Measurements from ENCODE around the gene NDST1.
"Not testable (repeated sequence)": the region's sequence is repeated elsewhere in the genome, so short reads cannot be mapped to it uniquely, and the experiment has no call there.

The NDST1 gene

GRCh38 chr5:150508828-150509227 lies 897 bp downstream of the NDST1 start:
- no peak for DNase-seq

- no peak for DNase-seq
Measured at GRCh38 chr5:150509992-150510391, 2.1 kb downstream of the NDST1 start.

- DNase-seq = no peak
Measured at GRCh38 chr5:150510460-150511263, 2.7 kb downstream of the NDST1 start.

GRCh38 chr5:150511578-150512367 lies 3.8 kb downstream of the NDST1 start:
- no peak for DNase-seq

GRCh38 chr5:150512368-150512747 lies 4.4 kb downstream of the NDST1 start:
- no peak for DNase-seq

- no peak for DNase-seq
Measured at GRCh38 chr5:150513375-150514309, 5.7 kb downstream of the NDST1 start.

GRCh38 chr5:150514708-150515211 lies 6.8 kb downstream of the NDST1 start:
- DNase-seq = no peak

GRCh38 chr5:150515446-150515845 lies 7.5 kb downstream of the NDST1 start:
- DNase-seq = no peak

GRCh38 chr5:150516011-150516410 lies 8.1 kb downstream of the NDST1 start:
- no peak for DNase-seq

- no peak for DNase-seq
Measured at GRCh38 chr5:150517272-150518152, 9.6 kb downstream of the NDST1 start.

- not testable (repeated sequence) for DNase-seq
Measured at GRCh38 chr5:150518712-150519559, 11.0 kb downstream of the NDST1 start.

- DNase-seq = no peak
Measured at GRCh38 chr5:150519560-150519945, 11.6 kb downstream of the NDST1 start.

- no peak for DNase-seq
Measured at GRCh38 chr5:150519978-150520377, 12.0 kb downstream of the NDST1 start.

GRCh38 chr5:150520747-150521521 lies 13.0 kb downstream of the NDST1 start:
- DNase-seq = no peak

GRCh38 chr5:150521522-150521817 lies 13.5 kb downstream of the NDST1 start:
- no peak for DNase-seq

- no peak for DNase-seq
Measured at GRCh38 chr5:150521939-150522503, 14.1 kb downstream of the NDST1 start.

GRCh38 chr5:150522504-150523414 lies 14.8 kb downstream of the NDST1 start:
- DNase-seq = no peak

- no peak for DNase-seq
Measured at GRCh38 chr5:150523472-150524350, 15.8 kb downstream of the NDST1 start.

Measured in activated naive CD4-positive, alpha-beta T cell (primary cell).